Measurements from ENCODE around the gene PEX1.
"Not testable (repeated sequence)": the region's sequence is repeated elsewhere in the genome, so short reads cannot be mapped to it uniquely, and the experiment has no call there.

Gene PEX1

GRCh38 chr7:92447345-92448204 lies 80.7 kb downstream of the PEX1 start, which contains the start of gene GATAD1 (continued):
- TF ChIP-seq ZBTB26 (tag by site-specific recombination; optimal IDR thresholded peaks at IDR 0.05) (peak; percentile 55), GLIS2 (tag by site-specific recombination; IDR thresholded peaks at IDR 0.05) (peak; percentile 75), ZNF366 (tag by site-specific recombination; conservative IDR thresholded peaks at IDR 0.05) (no peak), ZNF629 (tag by site-specific recombination; IDR thresholded peaks at IDR 0.05) (peak; percentile 71), ZBTB11 (tag by site-specific recombination; conservative IDR thresholded peaks at IDR 0.05; ENCODE audit: low read depth) (peak; percentile 95), ZSCAN4 (tag by site-specific recombination; IDR thresholded peaks at IDR 0.05) (no peak)

- Histone ChIP-seq H3K4me1 (ENCODE audit: control insufficient read depth, insufficient read depth, low read length) (no peaks in the 10 kb centered on the region), H3K4me3 (ENCODE audit: low read depth, low read length) (no peak overlapping the region), H3K36me3 (ENCODE audit: control insufficient read depth in 2 of 2, insufficient read depth in 1 of 2, low read length in 2 of 2) (peaks cover 15 to 26% of the 10 kb centered on the region in 2 experiments; a peak in 2 of 3 replicates), H3K27ac (ENCODE audit: extremely low read depth, low read depth, low read length) (no peak overlapping the region; the same call in 1 of the 2 replicates), H3K9me3 (ENCODE audit: control insufficient read depth, insufficient read depth, low read depth, low read length) (no peaks in the 10 kb centered on the region)
- CTCF ChIA-PET: interaction anchor here (0.6 to 3.5 kb wide), 22 partner anchors 9 to 1132 kb away, joined by 3 to 34 read pairs (median 4); partner anchors contain the start of genes ANKIB1, KRIT1 and RBM48
- TF ChIP-seq ZNF677 (tag by site-specific recombination; IDR thresholded peaks at IDR 0.05): no peak
- no peak for TF ChIP-seq ZNF280D (tag by site-specific recombination; IDR thresholded peaks at IDR 0.05)
- TF ChIP-seq ZNF654 (tag by site-specific recombination; IDR thresholded peaks at IDR 0.05; ENCODE audit: low read depth): peak; percentile 72; the same call in 1 of the 2 replicates
- POLR2A ChIA-PET: interaction anchor here (0.7 to 2.5 kb wide), 15 partner anchors 9 to 567 kb away, joined by 3 to 22 read pairs (median 5); partner anchors contain the start of genes ANKIB1, CYP51A1, KRIT1 and LRRD1
These were observed 81.4 kb downstream of the PEX1 start for GRCh38 chr7:92446869-92447344.

GRCh38 chr7:92442720-92443119 lies 85.6 kb downstream of the PEX1 start:
- H3K4me1 ChIP-seq (ENCODE audit: control insufficient read depth, insufficient read depth, low read length); H3K36me3 ChIP-seq (ENCODE audit: control insufficient read depth in 2 of 2, insufficient read depth in 1 of 2, low read length in 2 of 2); POLR2A ChIA-PET; H3K27ac ChIP-seq (ENCODE audit: extremely low read depth, low read depth, low read length); H3K9me3 ChIP-seq (ENCODE audit: control insufficient read depth, insufficient read depth, low read depth, low read length); CTCF ChIA-PET; H3K4me3 ChIP-seq (ENCODE audit: low read depth, low read length): not testable (repeated sequence)
